HepG2 (cell line): ENCODE data around the gene STK36.

ENCODE experiments used
- ATF7 ChIP-seq, 2 experiments: fragments of 450-650 bp in 1 of 2; sonication (generic) in 1 of 2; formaldehyde crosslinking in 1 of 2; IDR thresholded peaks; 2 replicates each; pipeline versions ENCODE4 v1.4.0 to v1.6.1; 2016 to 2020; ENCODE audit warnings: antibody characterized with exemption in 1 of 2, mild to moderate bottlenecking in 1 of 2, missing genetic modification reagents in 1 of 2
- GABPA ChIP-seq, 2 experiments: IDR thresholded peaks; 2 replicates each; pipeline ENCODE4 v1.6.1; 2011 to 2016; ENCODE audit warnings: low read depth in 2 of 2, low read length in 1 of 2, missing biosample characterization in 1 of 2, missing genetic modification characterization in 1 of 2
- KAT7 ChIP-seq: IDR thresholded peaks from 2 replicates; pipeline ENCODE4 v1.6.1; 2018; ENCODE audit warnings: borderline replicate concordance, missing compliant biosample characterization
- NFIC ChIP-seq: IDR thresholded peaks from 2 replicates; pipeline ENCODE4 v1.6.1; 2012; ENCODE audit warnings: mild to moderate bottlenecking, low read length, inconsistent platforms
- POLR2A ChIP-seq, 2 experiments: IDR thresholded peaks; 2 replicates each; pipeline ENCODE4 v1.6.1; 2011; ENCODE audit warnings: low read depth in 2 of 2, low read length in 2 of 2, mild to moderate bottlenecking in 1 of 2, moderate library complexity in 1 of 2; ENCODE audit not compliant: insufficient read depth in 1 of 2
- POLR2AphosphoS5 ChIP-seq: IDR thresholded peaks from 2 replicates; pipeline ENCODE4 v1.6.1; 2012; ENCODE audit warnings: low read depth, low read length
- SMAD9 ChIP-seq: sonication (generic); formaldehyde crosslinking; IDR thresholded peaks from 2 replicates; pipeline ENCODE4 v1.5.1; 2020; ENCODE audit warnings: mild to moderate bottlenecking, missing genetic modification reagents
- SMARCE1 ChIP-seq: fragments of 450-650 bp; IDR thresholded peaks from 2 replicates; pipeline ENCODE4 v1.6.1; 2017; ENCODE audit warnings: borderline replicate concordance
- SUZ12 ChIP-seq: fragments of 150-350 bp; IDR thresholded peaks from 2 replicates; pipeline ENCODE4 v1.6.1; 2014; ENCODE audit warnings: low read depth, low read length
- ZBTB33 ChIP-seq: sonication (generic); formaldehyde crosslinking; IDR thresholded peaks from 2 replicates; pipeline ENCODE4 v1.4.0; 2020; ENCODE audit warnings: missing genetic modification reagents
- ZFP41 ChIP-seq: sonication (generic); formaldehyde crosslinking; IDR thresholded peaks from 2 replicates; pipeline ENCODE4 v1.4.0; 2020; ENCODE audit warnings: mild to moderate bottlenecking, missing genetic modification reagents, borderline replicate concordance
- TF ChIP-seq, protein P1 (sequence below): IDR thresholded peaks from 2 replicates; pipeline ENCODE4 v1.6.1; 2016; ENCODE audit warnings: low read depth, missing genetic modification reagents, missing compliant biosample characterization
- TF ChIP-seq, protein P2 (sequence below): sonication (generic); formaldehyde crosslinking; IDR thresholded peaks from 2 replicates; pipeline ENCODE4 v1.5.0; 2020; ENCODE audit warnings: mild to moderate bottlenecking, missing genetic modification reagents, moderate library complexity

DNA sequence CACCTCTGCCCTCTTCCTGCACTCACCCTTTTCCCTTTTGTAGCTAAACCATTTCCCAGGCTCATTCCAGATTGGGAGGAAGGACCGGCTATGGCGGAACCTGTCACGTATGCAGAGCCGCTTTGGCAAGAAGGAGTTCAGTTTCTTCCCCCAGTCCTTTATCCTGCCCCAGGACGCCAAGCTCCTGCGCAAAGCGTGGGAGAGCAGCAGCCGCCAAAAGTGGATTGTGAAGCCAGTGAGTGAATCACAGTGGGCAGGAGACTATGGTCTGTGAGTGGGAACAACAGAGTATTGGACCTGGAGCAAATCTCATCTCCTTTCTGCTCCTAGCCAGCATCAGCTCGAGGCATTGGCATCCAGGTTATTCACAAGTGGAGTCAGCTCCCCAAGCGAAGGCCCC is 75.1 kb downstream of the STK36 start:
- TF ChIP-seq POLR2AphosphoS5 (no peak), KAT7 (CRISPR knock-in tag) (no peak), NFIC (no peak), GABPA (IDR thresholded peaks at IDR 0.05; ENCODE audit: low read depth, low read length) (no peak), GABPA (CRISPR knock-in tag; IDR thresholded peaks at IDR 0.05; ENCODE audit: low read depth) (no peak), SMAD9 (CRISPR knock-in tag) (no peak), POLR2A (IDR thresholded peaks at IDR 0.05; ENCODE audit: insufficient read depth in 1 of 2, low read depth in 2 of 2, low read length in 2 of 2) (no peak), SMARCE1 (no peak), ATF7 (IDR thresholded peaks at IDR 0.05) (no peak), ATF7 (CRISPR knock-in tag; IDR thresholded peaks at IDR 0.05) (no peak), ZFP41 (CRISPR knock-in tag) (no peak), SUZ12 (no peak), ZBTB33 (no peak)
- TF ChIP-seq, protein P1, sequence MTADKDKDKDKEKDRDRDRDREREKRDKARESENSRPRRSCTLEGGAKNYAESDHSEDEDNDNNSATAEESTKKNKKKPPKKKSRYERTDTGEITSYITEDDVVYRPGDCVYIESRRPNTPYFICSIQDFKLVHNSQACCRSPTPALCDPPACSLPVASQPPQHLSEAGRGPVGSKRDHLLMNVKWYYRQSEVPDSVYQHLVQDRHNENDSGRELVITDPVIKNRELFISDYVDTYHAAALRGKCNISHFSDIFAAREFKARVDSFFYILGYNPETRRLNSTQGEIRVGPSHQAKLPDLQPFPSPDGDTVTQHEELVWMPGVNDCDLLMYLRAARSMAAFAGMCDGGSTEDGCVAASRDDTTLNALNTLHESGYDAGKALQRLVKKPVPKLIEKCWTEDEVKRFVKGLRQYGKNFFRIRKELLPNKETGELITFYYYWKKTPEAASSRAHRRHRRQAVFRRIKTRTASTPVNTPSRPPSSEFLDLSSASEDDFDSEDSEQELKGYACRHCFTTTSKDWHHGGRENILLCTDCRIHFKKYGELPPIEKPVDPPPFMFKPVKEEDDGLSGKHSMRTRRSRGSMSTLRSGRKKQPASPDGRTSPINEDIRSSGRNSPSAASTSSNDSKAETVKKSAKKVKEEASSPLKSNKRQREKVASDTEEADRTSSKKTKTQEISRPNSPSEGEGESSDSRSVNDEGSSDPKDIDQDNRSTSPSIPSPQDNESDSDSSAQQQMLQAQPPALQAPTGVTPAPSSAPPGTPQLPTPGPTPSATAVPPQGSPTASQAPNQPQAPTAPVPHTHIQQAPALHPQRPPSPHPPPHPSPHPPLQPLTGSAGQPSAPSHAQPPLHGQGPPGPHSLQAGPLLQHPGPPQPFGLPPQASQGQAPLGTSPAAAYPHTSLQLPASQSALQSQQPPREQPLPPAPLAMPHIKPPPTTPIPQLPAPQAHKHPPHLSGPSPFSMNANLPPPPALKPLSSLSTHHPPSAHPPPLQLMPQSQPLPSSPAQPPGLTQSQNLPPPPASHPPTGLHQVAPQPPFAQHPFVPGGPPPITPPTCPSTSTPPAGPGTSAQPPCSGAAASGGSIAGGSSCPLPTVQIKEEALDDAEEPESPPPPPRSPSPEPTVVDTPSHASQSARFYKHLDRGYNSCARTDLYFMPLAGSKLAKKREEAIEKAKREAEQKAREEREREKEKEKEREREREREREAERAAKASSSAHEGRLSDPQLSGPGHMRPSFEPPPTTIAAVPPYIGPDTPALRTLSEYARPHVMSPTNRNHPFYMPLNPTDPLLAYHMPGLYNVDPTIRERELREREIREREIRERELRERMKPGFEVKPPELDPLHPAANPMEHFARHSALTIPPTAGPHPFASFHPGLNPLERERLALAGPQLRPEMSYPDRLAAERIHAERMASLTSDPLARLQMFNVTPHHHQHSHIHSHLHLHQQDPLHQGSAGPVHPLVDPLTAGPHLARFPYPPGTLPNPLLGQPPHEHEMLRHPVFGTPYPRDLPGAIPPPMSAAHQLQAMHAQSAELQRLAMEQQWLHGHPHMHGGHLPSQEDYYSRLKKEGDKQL (CRISPR knock-in tag) = no peak
- TF ChIP-seq, protein P2, sequence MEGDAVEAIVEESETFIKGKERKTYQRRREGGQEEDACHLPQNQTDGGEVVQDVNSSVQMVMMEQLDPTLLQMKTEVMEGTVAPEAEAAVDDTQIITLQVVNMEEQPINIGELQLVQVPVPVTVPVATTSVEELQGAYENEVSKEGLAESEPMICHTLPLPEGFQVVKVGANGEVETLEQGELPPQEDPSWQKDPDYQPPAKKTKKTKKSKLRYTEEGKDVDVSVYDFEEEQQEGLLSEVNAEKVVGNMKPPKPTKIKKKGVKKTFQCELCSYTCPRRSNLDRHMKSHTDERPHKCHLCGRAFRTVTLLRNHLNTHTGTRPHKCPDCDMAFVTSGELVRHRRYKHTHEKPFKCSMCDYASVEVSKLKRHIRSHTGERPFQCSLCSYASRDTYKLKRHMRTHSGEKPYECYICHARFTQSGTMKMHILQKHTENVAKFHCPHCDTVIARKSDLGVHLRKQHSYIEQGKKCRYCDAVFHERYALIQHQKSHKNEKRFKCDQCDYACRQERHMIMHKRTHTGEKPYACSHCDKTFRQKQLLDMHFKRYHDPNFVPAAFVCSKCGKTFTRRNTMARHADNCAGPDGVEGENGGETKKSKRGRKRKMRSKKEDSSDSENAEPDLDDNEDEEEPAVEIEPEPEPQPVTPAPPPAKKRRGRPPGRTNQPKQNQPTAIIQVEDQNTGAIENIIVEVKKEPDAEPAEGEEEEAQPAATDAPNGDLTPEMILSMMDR (CRISPR knock-in tag) = no peak
